Esophagus squamous epithelium (tissue), 4 donors: ENCODE results near the gene POU6F2.

Source experiments
- CTCF ChIP-seq, 6 experiments: fragments of 450-650 bp in 4 of 6; fragments of 200-600 bp in 2 of 6; sonication (generic) in 2 of 6; IDR thresholded peaks; one replicate each; pipeline ENCODE4 v1.5.1; 2016 to 2019; ENCODE audit warnings: antibody characterized with exemption in 6 of 6, mild to moderate bottlenecking in 4 of 6, moderate library complexity in 4 of 6
- POLR2A ChIP-seq, 4 donors: fragments of 450-650 bp; IDR thresholded peaks; one replicate each; pipeline ENCODE4 v1.6.1; 2017; ENCODE audit warnings: antibody characterized with exemption in 4 of 4, mild to moderate bottlenecking in 4 of 4, moderate library complexity in 3 of 4

GRCh38 chr7:39153113-39153512 lies 175.4 kb downstream of the POU6F2 start:
- TF ChIP-seq CTCF (IDR thresholded peaks at IDR 0.05), result no peak
- no peak for TF ChIP-seq POLR2A (IDR thresholded peaks at IDR 0.05)
